Measurements from ENCODE around the gene ARHGEF39. TPM values are rescaled to one million over a fixed set of nuclear protein-coding genes. Genes with fewer than 3 reads are reported as not detected.
"Not testable (repeated sequence)": the region's sequence is repeated elsewhere in the genome, so short reads cannot be mapped to it uniquely, and the experiment has no call there.

Gene ARHGEF39
- total RNA-seq, 1 donor from 2014 or later = 1.6 TPM

DNA sequence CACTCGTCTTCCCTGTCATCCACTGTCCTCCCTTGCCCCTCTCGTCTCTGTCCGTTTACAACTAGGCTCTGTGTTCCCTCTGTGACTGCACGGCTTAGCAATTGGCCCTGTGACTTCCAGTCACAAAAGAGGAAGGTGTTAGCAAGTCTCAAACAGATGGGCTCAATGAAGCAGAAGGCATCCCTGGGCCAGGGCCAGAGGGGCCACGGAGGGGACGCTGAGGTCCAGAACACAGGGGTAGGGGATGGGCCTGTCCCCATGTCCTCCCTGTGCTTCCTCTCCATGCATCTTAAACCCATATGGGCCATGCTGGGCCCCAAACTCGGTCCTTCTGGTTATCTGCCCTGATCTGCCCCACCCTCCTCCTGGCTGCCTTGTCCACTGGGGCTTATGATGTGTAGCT lies 46.7 kb downstream of the ARHGEF39 start, which contains the start of gene CD72:
CD72 (minus strand) TSS at position 89 of the 403 bp plus-strand sequence. CDS start 110 bp downstream, outside the sequence.
- no peak for TF ChIP-seq CTCF (IDR thresholded peaks at IDR 0.05)
- Mint-ChIP-seq H3K36me3 (ENCODE audit: unreplicated experiment) (no peaks in the 10 kb centered on the region), H3K4me3 (ENCODE audit: unreplicated experiment) (peak within 1 kb of the TSS; percentile 40), H3K4me1 (ENCODE audit: unreplicated experiment) (peaks cover 6% of the 10 kb centered on the region), H3K9me3 (ENCODE audit: unreplicated experiment) (no peaks in the 10 kb centered on the region), H3K27ac (ENCODE audit: unreplicated experiment) (no peak within 1 kb of the TSS), H3K27me3 (ENCODE audit: unreplicated experiment) (peaks cover 40% of the 10 kb centered on the region)
- DNase-seq (ENCODE audit: extremely low spot score, unreplicated experiment) = no peak

DNA sequence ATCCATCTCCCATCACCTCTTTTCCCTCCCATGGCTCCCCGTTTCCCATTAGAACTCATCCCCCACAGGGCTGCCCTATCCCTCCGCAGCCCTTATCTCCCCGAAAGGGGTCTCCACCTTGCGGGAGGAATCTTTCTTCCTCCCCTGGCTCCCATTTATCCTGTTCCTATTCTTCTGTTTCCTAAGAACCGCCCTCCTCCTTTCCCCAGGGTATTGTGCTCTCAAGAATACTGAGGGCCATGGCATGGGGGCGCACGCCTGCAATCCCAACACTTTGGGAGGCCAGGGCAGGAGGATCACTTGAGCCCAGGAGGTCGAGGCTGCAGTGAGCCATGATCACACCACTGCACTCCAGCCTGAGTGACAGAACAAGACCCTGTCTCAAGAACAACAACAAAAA lies 47.4 kb downstream of the ARHGEF39 start:
- peak overlapping the region; percentile 40 for H3K4me3 Mint-ChIP-seq (ENCODE audit: unreplicated experiment)
- no peak for DNase-seq (ENCODE audit: extremely low spot score, unreplicated experiment)
- TF ChIP-seq CTCF (IDR thresholded peaks at IDR 0.05) = no peak
- H3K27ac Mint-ChIP-seq (ENCODE audit: unreplicated experiment) = no peak overlapping the region
- no peaks in the 10 kb centered on the region for H3K9me3 Mint-ChIP-seq (ENCODE audit: unreplicated experiment)
- no peaks in the 10 kb centered on the region for H3K36me3 Mint-ChIP-seq (ENCODE audit: unreplicated experiment)
- peaks cover 6% of the 10 kb centered on the region for H3K4me1 Mint-ChIP-seq (ENCODE audit: unreplicated experiment)
- peaks cover 48% of the 10 kb centered on the region for H3K27me3 Mint-ChIP-seq (ENCODE audit: unreplicated experiment)

GRCh38 chr9:35616681-35617459 lies 48.1 kb downstream of the ARHGEF39 start:
- H3K27ac Mint-ChIP-seq (ENCODE audit: unreplicated experiment) = no peak overlapping the region
- peaks cover 49% of the 10 kb centered on the region for H3K27me3 Mint-ChIP-seq (ENCODE audit: unreplicated experiment)
- H3K4me1 Mint-ChIP-seq (ENCODE audit: unreplicated experiment) = peaks cover 6% of the 10 kb centered on the region
- no peak for TF ChIP-seq CTCF (IDR thresholded peaks at IDR 0.05)
- no peak for DNase-seq (ENCODE audit: extremely low spot score, unreplicated experiment)
- peak overlapping the region; percentile 40 for H3K4me3 Mint-ChIP-seq (ENCODE audit: unreplicated experiment)
- H3K36me3 Mint-ChIP-seq (ENCODE audit: unreplicated experiment) = no peaks in the 10 kb centered on the region
- no peaks in the 10 kb centered on the region for H3K9me3 Mint-ChIP-seq (ENCODE audit: unreplicated experiment)

DNA sequence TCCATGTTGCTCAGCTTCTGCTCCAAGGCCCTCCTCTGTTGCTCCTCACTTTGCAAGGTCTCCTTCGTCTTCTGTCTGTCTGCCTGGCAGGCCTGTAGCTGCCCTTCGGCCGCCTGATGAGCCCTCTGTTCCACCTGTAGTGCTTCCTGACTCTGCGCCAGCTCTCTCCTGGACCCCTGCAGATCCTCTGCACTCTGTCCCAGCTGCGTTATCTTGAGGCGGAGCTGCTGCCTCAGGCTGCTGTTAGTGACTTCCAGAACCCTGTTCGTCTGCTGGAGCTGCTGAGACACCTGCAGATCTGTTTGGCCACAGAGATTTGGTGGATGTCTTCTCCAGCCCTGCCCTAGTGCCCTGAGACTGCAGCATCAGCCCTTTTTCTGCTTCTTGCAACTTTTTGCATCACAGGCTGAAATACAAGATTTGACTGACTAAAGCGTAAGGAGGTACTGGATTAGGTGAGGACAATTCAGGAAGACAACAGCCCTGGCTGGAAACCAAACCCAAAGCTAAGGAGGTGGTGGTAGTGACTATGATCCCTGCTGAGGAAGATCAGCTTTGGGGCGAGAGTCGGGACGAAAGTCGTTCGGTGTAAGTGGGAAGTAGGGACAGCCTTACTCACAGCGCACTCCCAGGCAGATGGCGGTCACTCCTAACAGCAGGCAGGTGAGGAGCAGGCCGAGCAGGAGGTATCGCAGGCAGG lies 48.9 kb downstream of the ARHGEF39 start:
- no peak overlapping the region for H3K27ac Mint-ChIP-seq (ENCODE audit: unreplicated experiment)
- TF ChIP-seq CTCF (IDR thresholded peaks at IDR 0.05) = no peak
- peak overlapping the region; percentile 40 for H3K4me3 Mint-ChIP-seq (ENCODE audit: unreplicated experiment)
- peaks cover 48% of the 10 kb centered on the region for H3K27me3 Mint-ChIP-seq (ENCODE audit: unreplicated experiment)
- H3K36me3 Mint-ChIP-seq (ENCODE audit: unreplicated experiment) = no peaks in the 10 kb centered on the region
- DNase-seq (ENCODE audit: extremely low spot score, unreplicated experiment) = no peak
- peaks cover 6% of the 10 kb centered on the region for H3K4me1 Mint-ChIP-seq (ENCODE audit: unreplicated experiment)
- H3K9me3 Mint-ChIP-seq (ENCODE audit: unreplicated experiment) = no peaks in the 10 kb centered on the region

- H3K4me3 Mint-ChIP-seq (ENCODE audit: unreplicated experiment) = no peak overlapping the region
- peaks cover 3% of the 10 kb centered on the region for H3K36me3 Mint-ChIP-seq (ENCODE audit: unreplicated experiment)
- H3K4me1 Mint-ChIP-seq (ENCODE audit: unreplicated experiment) = peaks cover 4% of the 10 kb centered on the region
- peaks cover 43% of the 10 kb centered on the region for H3K27me3 Mint-ChIP-seq (ENCODE audit: unreplicated experiment)
- H3K9me3 Mint-ChIP-seq (ENCODE audit: unreplicated experiment) = no peaks in the 10 kb centered on the region
- TF ChIP-seq CTCF (IDR thresholded peaks at IDR 0.05) = no peak
- H3K27ac Mint-ChIP-seq (ENCODE audit: unreplicated experiment) = no peak overlapping the region
- no peak for DNase-seq (ENCODE audit: extremely low spot score, unreplicated experiment)
Measured at GRCh38 chr9:35612843-35613242, 52.2 kb downstream of the ARHGEF39 start.

- not testable (repeated sequence) for H3K4me1 Mint-ChIP-seq (ENCODE audit: unreplicated experiment); H3K27ac Mint-ChIP-seq (ENCODE audit: unreplicated experiment); H3K9me3 Mint-ChIP-seq (ENCODE audit: unreplicated experiment); DNase-seq (ENCODE audit: extremely low spot score, unreplicated experiment); H3K36me3 Mint-ChIP-seq (ENCODE audit: unreplicated experiment); H3K4me3 Mint-ChIP-seq (ENCODE audit: unreplicated experiment)
- H3K27me3 Mint-ChIP-seq (ENCODE audit: unreplicated experiment) = peaks cover 35% of the 10 kb centered on the region
Measured at GRCh38 chr9:35612066-35612465, 52.9 kb downstream of the ARHGEF39 start.
